ENCODE data around the gene CDH16.
"Not testable (repeated sequence)": the region's sequence is repeated elsewhere in the genome, so short reads cannot be mapped to it uniquely, and the experiment has no call there.

Gene CDH16

GRCh38 chr16:66947302-66948065 lies 28.8 kb upstream of the CDH16 start:
- in situ Hi-C loops (cut with MboI; ENCODE audit: low sequenced_read_pairs, unreplicated experiment), result no loop called here
- DNase-seq (ENCODE audit: low spot score), result peak; percentile 90
- peak; percentile 90 for TF ChIP-seq CTCF (IDR thresholded peaks at IDR 0.05; ENCODE audit: borderline replicate concordance, control extremely low read depth, extremely low read depth, insufficient read depth, missing control alignments)

GRCh38 chr16:66946974-66947301 lies 28.3 kb upstream of the CDH16 start:
- TF ChIP-seq CTCF (IDR thresholded peaks at IDR 0.05; ENCODE audit: borderline replicate concordance, control extremely low read depth, extremely low read depth, insufficient read depth, missing control alignments), result no peak
- no peak for DNase-seq (ENCODE audit: low spot score)
- in situ Hi-C loops (cut with MboI; ENCODE audit: low sequenced_read_pairs, unreplicated experiment), result no loop called here

GRCh38 chr16:66946541-66946940 lies 27.9 kb upstream of the CDH16 start:
- in situ Hi-C loops (cut with MboI; ENCODE audit: low sequenced_read_pairs, unreplicated experiment), result no loop called here
- no peak for TF ChIP-seq CTCF (IDR thresholded peaks at IDR 0.05; ENCODE audit: borderline replicate concordance, control extremely low read depth, extremely low read depth, insufficient read depth, missing control alignments)
- DNase-seq (ENCODE audit: low spot score), result no peak

- DNase-seq (ENCODE audit: low spot score), result no peak
- no peak for TF ChIP-seq CTCF (IDR thresholded peaks at IDR 0.05; ENCODE audit: borderline replicate concordance, control extremely low read depth, extremely low read depth, insufficient read depth, missing control alignments)
- in situ Hi-C loops (cut with MboI; ENCODE audit: low sequenced_read_pairs, unreplicated experiment), result no loop called here
Observed at GRCh38 chr16:66945939-66946338, 27.3 kb upstream of the CDH16 start.

- DNase-seq (ENCODE audit: low spot score); in situ Hi-C loops (cut with MboI; ENCODE audit: low sequenced_read_pairs, unreplicated experiment): not testable (repeated sequence)
Observed at GRCh38 chr16:66944971-66945370, 26.3 kb upstream of the CDH16 start.

- in situ Hi-C loops (cut with MboI; ENCODE audit: low sequenced_read_pairs, unreplicated experiment), result no loop called here
- no peak for TF ChIP-seq CTCF (IDR thresholded peaks at IDR 0.05; ENCODE audit: borderline replicate concordance, control extremely low read depth, extremely low read depth, insufficient read depth, missing control alignments)
Observed at GRCh38 chr16:66944054-66944441, 25.4 kb upstream of the CDH16 start.

GRCh38 chr16:66943426-66944053 lies 24.9 kb upstream of the CDH16 start:
- in situ Hi-C loops (cut with MboI; ENCODE audit: low sequenced_read_pairs, unreplicated experiment), result no loop called here
- TF ChIP-seq CTCF (IDR thresholded peaks at IDR 0.05; ENCODE audit: borderline replicate concordance, control extremely low read depth, extremely low read depth, insufficient read depth, missing control alignments), result no peak
- no peak for DNase-seq (ENCODE audit: low spot score)

More at GRCh38 chr16:66944054-66944441, 25.4 kb upstream of the CDH16 start:
- DNase-seq (ENCODE audit: low spot score), result no peak

Measured in GM13976 (cell line).